SK-N-SH (cell line): Measurements from ENCODE around the gene SV2A. TPM values are rescaled to one million over a fixed set of nuclear protein-coding genes. Genes with fewer than 3 reads are reported as not detected.

Source experiments
- CTCF ChIA-PET: fragments of 300-600, 350-600 bp; formaldehyde crosslinking; extraction: SDS; loops from one replicate; lab custom pipeline; 2021; lab: Yijun Ruan, JAX
- POLR2A ChIA-PET: fragments of 350-600 bp; sonication (Branson Sonifier 250); formaldehyde crosslinking; extraction: SDS; loops from one replicate; lab custom pipeline; 2020; ENCODE audit warnings: antibody characterized with exemption, inconsistent platforms; lab: Yijun Ruan, JAX
- DNase-seq: peaks from one replicate; pipeline ENCODE4 v3.0.0; 2012
- H2AFZ ChIP-seq: fragments of 200-600 bp; sonication (generic); 2 replicates; pipeline ENCODE4 v1.8.1; 2016; ENCODE audit warnings: antibody characterized with exemption, mild to moderate bottlenecking, low read depth
- H3F3A ChIP-seq: fragments of 200-600 bp; sonication (generic); replicated peaks from 2 replicates; pipeline ENCODE3; 2016; ENCODE audit warnings: antibody characterized with exemption, mild to moderate bottlenecking; ENCODE audit not compliant: insufficient read depth
- H3K27ac ChIP-seq, 2 experiments: fragments of 200-500 bp in 1 of 2; fragments of 200-600 bp in 1 of 2; sonication (Bioruptor generic) in 1 of 2; sonication (generic), shearing (Covaris generic) in 1 of 2; 2 replicates each; pipeline versions ENCODE4 v1.5.1 to v1.6.1; 2014 to 2016; ENCODE audit warnings: low read depth in 2 of 2, inconsistent platforms in 1 of 2, low read length in 1 of 2, mild to moderate bottlenecking in 1 of 2, mixed read lengths in 1 of 2
- H3K27me3 ChIP-seq: fragments of 200-600 bp; sonication (generic), shearing (Covaris generic); 2 replicates; pipeline ENCODE4 v1.6.1; 2016; ENCODE audit warnings: mixed run types; ENCODE audit not compliant: insufficient read depth
- H3K36me3 ChIP-seq, 2 experiments: fragments of 200-500 bp in 1 of 2; fragments of 200-600 bp in 1 of 2; sonication (Bioruptor generic) in 1 of 2; sonication (generic) in 1 of 2; replicated peaks in 1 of 2; 2 replicates each; pipeline versions ENCODE3 to v1.5.1; 2014 to 2016; ENCODE audit warnings: low read length in 1 of 2, mild to moderate bottlenecking in 1 of 2; ENCODE audit not compliant: insufficient read depth in 2 of 2, control insufficient read depth in 1 of 2
- H3K4me1 ChIP-seq, 2 experiments: fragments of 200-500 bp in 1 of 2; fragments of 200-600 bp in 1 of 2; sonication (Bioruptor generic) in 1 of 2; sonication (generic), shearing (Covaris generic) in 1 of 2; 2 replicates each; pipeline versions ENCODE4 v1.5.1 to v1.6.1; 2014 to 2016; ENCODE audit warnings: low read depth in 1 of 2, low read length in 1 of 2, mixed run types in 1 of 2; ENCODE audit not compliant: insufficient read depth in 2 of 2, control insufficient read depth in 1 of 2
- H3K4me2 ChIP-seq: fragments of 200-600 bp; sonication (generic), shearing (Covaris generic); 2 replicates; pipeline ENCODE4 v1.6.1; 2017; ENCODE audit warnings: mixed run types
- H3K4me3 ChIP-seq, 2 experiments: fragments of 200-500 bp in 1 of 2; fragments of 200-600 bp in 1 of 2; sonication (Bioruptor generic) in 1 of 2; sonication (generic), shearing (Covaris generic) in 1 of 2; 2 replicates each; pipeline versions ENCODE4 v1.5.1 to v1.8.1; 2014 to 2016; ENCODE audit warnings: low read depth in 2 of 2, inconsistent platforms in 1 of 2, low read length in 1 of 2, mild to moderate bottlenecking in 1 of 2, mixed read lengths in 1 of 2, moderate library complexity in 1 of 2
- H3K79me2 ChIP-seq: fragments of 200-600 bp; sonication (generic); 2 replicates; pipeline ENCODE4 v1.8.1; 2017; ENCODE audit warnings: mild to moderate bottlenecking; ENCODE audit not compliant: insufficient read depth
- H3K9ac ChIP-seq: fragments of 200-600 bp; sonication (generic); 2 replicates; pipeline ENCODE4 v1.6.1; 2017; ENCODE audit warnings: mixed run types
- H3K9me2 ChIP-seq: fragments of 200-600 bp; sonication (generic); 2 replicates; pipeline ENCODE4 v1.6.1; 2017; ENCODE audit warnings: mixed run types
- H3K9me3 ChIP-seq: fragments of 200-600 bp; sonication (generic); 2 replicates; pipeline ENCODE4 v1.6.1; 2017; ENCODE audit warnings: mixed run types, mild to moderate bottlenecking, moderate library complexity
- H4K20me1 ChIP-seq: fragments of 200-600 bp; sonication (generic); 2 replicates; pipeline ENCODE4 v1.6.1; 2017; ENCODE audit warnings: mild to moderate bottlenecking, mixed run types; ENCODE audit not compliant: insufficient read depth
- EZH2phosphoT487 ChIP-seq: fragments of 200-600 bp; sonication (generic); IDR thresholded peaks from 2 replicates; pipeline ENCODE4 v1.6.1; 2017; ENCODE audit warnings: low read depth, mixed run types, mild to moderate bottlenecking, antibody characterized with exemption, moderate library complexity, borderline replicate concordance
- FOXM1 ChIP-seq: IDR thresholded peaks from 2 replicates; pipeline ENCODE4 v1.4.0; 2012; ENCODE audit warnings: low read depth, mild to moderate bottlenecking
- GATA2 ChIP-seq: sonication (generic); formaldehyde crosslinking; IDR thresholded peaks from 2 replicates; pipeline ENCODE4 v1.5.0; 2020; ENCODE audit warnings: mild to moderate bottlenecking, missing genetic modification reagents
- MEF2A ChIP-seq: IDR thresholded peaks from 2 replicates; pipeline ENCODE4 v1.4.0; 2012; ENCODE audit warnings: low read depth, borderline replicate concordance
- NFIC ChIP-seq: IDR thresholded peaks from 2 replicates; pipeline ENCODE4 v1.4.0; 2012; ENCODE audit warnings: borderline replicate concordance
- NRF1 ChIP-seq: IDR thresholded peaks from 2 replicates; pipeline ENCODE4 v1.6.1; 2012; ENCODE audit warnings: low read depth, mild to moderate bottlenecking, low read length
- POLR2AphosphoS5 ChIP-seq: IDR thresholded peaks from 2 replicates; pipeline ENCODE4 v1.6.1; 2012; ENCODE audit warnings: low read depth, low read length
- RAD21 ChIP-seq: IDR thresholded peaks from 2 replicates; pipeline ENCODE4 v1.6.1; 2012; ENCODE audit warnings: mild to moderate bottlenecking, low read length
- REST ChIP-seq: IDR thresholded peaks from 2 replicates; pipeline ENCODE4 v1.6.1; 2012; ENCODE audit warnings: mild to moderate bottlenecking, low read depth, low read length, moderate library complexity
- RFX5 ChIP-seq: IDR thresholded peaks from 2 replicates; pipeline ENCODE4 v1.6.1; 2012; ENCODE audit warnings: mild to moderate bottlenecking, improper control_type of control experiment, low read length
- SIN3A ChIP-seq: IDR thresholded peaks from 2 replicates; pipeline ENCODE4 v1.6.1; 2012; ENCODE audit warnings: low read depth, mild to moderate bottlenecking, low read length, moderate library complexity, borderline replicate concordance
- TAF1 ChIP-seq: IDR thresholded peaks from 2 replicates; pipeline ENCODE4 v1.6.1; 2012; ENCODE audit warnings: low read depth, mild to moderate bottlenecking, low read length, moderate library complexity, borderline replicate concordance
- WGBS: methylation state at CpG from one replicate; pipeline ENCODE4 v1.1.6; 2017; ENCODE audit warnings: low lambda C conversion rate; 5-methylcytosine and 5-hydroxymethylcytosine counted together
- polyA plus RNA-seq, 3 experiments: library from polyadenylated mRNA; depleted of rRNA; stranded (reverse); fragments of >200 nt; gene quantifications; 2 replicates each; pipeline ENCODE4 v1.2.3, GENCODE V29; 2012

The SV2A gene
- polyA plus RNA-seq, 1 of the 3 experiments (the other 2 are of a cell fraction), result 22.7 TPM

GRCh38 chr1:149927563-149928400, 10.1 kb upstream of the SV2A start, which contains the start of gene SF3B4 (continued):
- no peak; the same call in 1 of the 2 replicates for TF ChIP-seq REST
- no peak for TF ChIP-seq MEF2A
- no peak for TF ChIP-seq RFX5
- peak; percentile 87 for TF ChIP-seq TAF1
- peak; percentile 31; the same call in 1 of the 2 replicates for TF ChIP-seq SIN3A
- peak; percentile 97 for TF ChIP-seq POLR2AphosphoS5
- no peak for TF ChIP-seq EZH2phosphoT487
- TF ChIP-seq FOXM1, result no peak
- TF ChIP-seq, all 33 proteins: peak for 8

- Histone ChIP-seq H3K4me1 (peaks cover 14 to 26% of the 10 kb centered on the region in 2 experiments), H3K27ac (peak overlapping the region; percentile 90 to 99), H3F3A (peaks cover 10% of the 10 kb centered on the region), H3K9ac (peak overlapping the region; percentile 81), H3K9me2 (no peaks in the 10 kb centered on the region), H4K20me1 (peaks cover 10% of the 10 kb centered on the region; the same call in 1 of the 2 replicates), H3K9me3 (no peaks in the 10 kb centered on the region), H2AFZ (0 out of 2 replicates have a peak overlapping the region, but pooled peaks have one; percentile 26), H3K79me2 (peaks cover 38% of the 10 kb centered on the region), H3K4me3 (peak overlapping the region; percentile 92 to 95), H3K36me3 (peaks cover 35 to 57% of the 10 kb centered on the region in 2 experiments), H3K4me2 (peak overlapping the region; percentile 80), H3K27me3 (no peaks in the 10 kb centered on the region)
- WGBS, result under 1% methylated on average over 10 of the region's 10 CpGs
- CTCF ChIA-PET, result no interaction called here
- no peak for TF ChIP-seq RAD21
- no peak for TF ChIP-seq NFIC
- no peak for TF ChIP-seq GATA2 (CRISPR knock-in tag)
- no peak for TF ChIP-seq NRF1
- no peak for TF ChIP-seq POLR2AphosphoS5
- no peak for DNase-seq
- POLR2A ChIA-PET, result no interaction called here
Measured at GRCh38 chr1:149927056-149927562, 9.5 kb upstream of the SV2A start.
